DND-41 (cell line): Measurements from ENCODE around the gene TMEM33.
A peak's percentile ranks its signal among the peaks of the same experiment; 100 is the strongest.

Experiments
- ATAC-seq: fragments of 200-7000 bp; cut with Tn5 transposase; 3 replicates; pipeline ENCODE4 v1.9.1; 2021; ENCODE audit warnings: low read depth; ENCODE audit not compliant: insufficient read depth
- DNase-seq: peaks from one replicate; pipeline ENCODE4 v3.0.0-alpha.2; 2020
- H2AFZ ChIP-seq: 2 replicates; pipeline ENCODE4 v1.6.0; 2012; ENCODE audit warnings: low read depth, low read length
- H3K27ac ChIP-seq: 2 replicates; pipeline ENCODE4 v1.5.1; 2012; ENCODE audit warnings: low read length, inconsistent platforms
- H3K27me3 ChIP-seq: fragments of 200-600 bp; sonication (generic); 2 replicates; pipeline ENCODE4 v1.6.0; 2012; ENCODE audit warnings: low read length, mild to moderate bottlenecking, inconsistent platforms; ENCODE audit not compliant: insufficient read depth, poor library complexity
- H3K36me3 ChIP-seq: 2 replicates; pipeline ENCODE4 v1.5.1; 2012; ENCODE audit warnings: low read length, inconsistent platforms; ENCODE audit not compliant: insufficient read depth
- H3K4me1 ChIP-seq: 2 replicates; pipeline ENCODE4 v1.5.1; 2012; ENCODE audit warnings: mild to moderate bottlenecking, low read length; ENCODE audit not compliant: insufficient read depth
- H3K4me2 ChIP-seq: 2 replicates; pipeline ENCODE4 v1.6.0; 2012; ENCODE audit warnings: mild to moderate bottlenecking, moderate library complexity, low read length, inconsistent platforms; ENCODE audit not compliant: insufficient read depth
- H3K4me3 ChIP-seq, 2 experiments: fragments of 200-600 bp in 1 of 2; shearing (Covaris generic) in 1 of 2; 2 replicates each; pipeline ENCODE4 v1.5.1; 2012 to 2016; ENCODE audit warnings: inconsistent platforms in 2 of 2, low read length in 2 of 2, mild to moderate bottlenecking in 2 of 2, low read depth in 1 of 2, moderate library complexity in 1 of 2
- H3K79me2 ChIP-seq: 2 replicates; pipeline ENCODE4 v1.6.0; 2012; ENCODE audit warnings: low read length, inconsistent platforms; ENCODE audit not compliant: insufficient read depth
- H3K9ac ChIP-seq: 2 replicates; pipeline ENCODE4 v1.6.0; 2012; ENCODE audit warnings: low read depth, mild to moderate bottlenecking, inconsistent platforms, low read length, moderate library complexity
- H3K9me3 ChIP-seq: 2 replicates; pipeline ENCODE4 v1.5.1; 2012; ENCODE audit warnings: low read length, moderate library complexity, mild to moderate bottlenecking, inconsistent platforms; ENCODE audit not compliant: insufficient read depth, severe bottlenecking
- H4K20me1 ChIP-seq: 2 replicates; pipeline ENCODE4 v1.6.0; 2012; ENCODE audit warnings: low read length; ENCODE audit not compliant: insufficient read depth
- CTCF ChIP-seq: IDR thresholded peaks from 2 replicates; pipeline ENCODE4 v1.5.1; 2012; ENCODE audit warnings: borderline replicate concordance, low read length, moderate library complexity, mild to moderate bottlenecking; ENCODE audit not compliant: poor library complexity, severe bottlenecking; ENCODE audit errors: extremely low read depth
- EZH2 ChIP-seq: IDR thresholded peaks from 3 replicates; pipeline ENCODE4 v1.6.1; 2012; ENCODE audit warnings: borderline replicate concordance, low read depth, mild to moderate bottlenecking, moderate library complexity, low read length, inconsistent platforms; ENCODE audit not compliant: severe bottlenecking

The TMEM33 gene

GRCh38 chr4:41934901-41935651 lies at the start of gene TMEM33:
Gene TMEM33, plus strand, starts transcription at chr4:41935429. Its CDS starts 56 bp downstream, at chr4:41935485.
- Histone ChIP-seq H3K27me3 (no peaks in the 10 kb centered on the region), H3K9ac (peak within 1 kb of the TSS; percentile 80), H3K79me2 (peaks cover 51% of the 10 kb centered on the region), H3K4me2 (peak within 1 kb of the TSS; percentile 88), H3K9me3 (no peaks in the 10 kb centered on the region), H4K20me1 (peaks cover 20% of the 10 kb centered on the region), H3K27ac (peak within 1 kb of the TSS; percentile 90), H3K36me3 (peaks cover 29% of the 10 kb centered on the region), H3K4me1 (peaks cover 48% of the 10 kb centered on the region), H3K4me3 (peak within 1 kb of the TSS; percentile 78 to 82), H2AFZ (peak within 1 kb of the TSS; percentile 93)
- TF ChIP-seq CTCF: no peak
- no peak for TF ChIP-seq EZH2
- ATAC-seq (peak; percentile 90), DNase-seq (peak; percentile 90)

GRCh38 chr4:41885456-41885855 lies 49.8 kb upstream of the TMEM33 start:
- H3K27me3 ChIP-seq: peaks cover 4% of the 10 kb centered on the region
- no peaks in the 10 kb centered on the region for H3K4me1 ChIP-seq
- DNase-seq: no peak
- H3K27ac ChIP-seq: no peak overlapping the region
- H3K9me3 ChIP-seq: no peaks in the 10 kb centered on the region
- H3K4me2 ChIP-seq: no peak overlapping the region
- H3K4me3 ChIP-seq: no peak overlapping the region
- H3K79me2 ChIP-seq: no peaks in the 10 kb centered on the region
- no peaks in the 10 kb centered on the region for H3K36me3 ChIP-seq
- H2AFZ ChIP-seq: no peak overlapping the region
- ATAC-seq: no peak
- H3K9ac ChIP-seq: no peak overlapping the region
- no peaks in the 10 kb centered on the region for H4K20me1 ChIP-seq
- TF ChIP-seq CTCF (no peak), EZH2 (no peak)

GRCh38 chr4:41887277-41887676 lies 48.0 kb upstream of the TMEM33 start:
- no peak overlapping the region for H3K4me2 ChIP-seq
- no peak for TF ChIP-seq CTCF
- TF ChIP-seq EZH2: no peak
- no peak overlapping the region for H3K9ac ChIP-seq
- peaks cover 4% of the 10 kb centered on the region for H3K27me3 ChIP-seq
- no peak overlapping the region for H3K4me3 ChIP-seq
- no peaks in the 10 kb centered on the region for H3K79me2 ChIP-seq
- H3K9me3 ChIP-seq: no peaks in the 10 kb centered on the region
- no peak for DNase-seq
- no peak overlapping the region for H3K27ac ChIP-seq
- no peaks in the 10 kb centered on the region for H4K20me1 ChIP-seq
- no peaks in the 10 kb centered on the region for H3K36me3 ChIP-seq
- no peak overlapping the region for H2AFZ ChIP-seq
- no peak for ATAC-seq
- no peaks in the 10 kb centered on the region for H3K4me1 ChIP-seq
